Neural crest cell (in vitro differentiated cells): ENCODE results near the gene SPTBN5. TPM values are rescaled to one million over a fixed set of nuclear protein-coding genes. Genes with fewer than 3 reads are reported as not detected.

ENCODE experiments used
- DNase-seq: peaks from one replicate; pipeline ENCODE4 v3.0.0; 2021; ENCODE audit warnings: low read depth, mixed read lengths, low spot score
- H3K27ac Mint-ChIP-seq: one replicate; pipeline ENCODE4 v1.8.0; 2021; ENCODE audit warnings: mild to moderate bottlenecking, mixed read lengths; ENCODE audit not compliant: unreplicated experiment
- H3K27me3 Mint-ChIP-seq: 2 replicates; pipeline ENCODE4 v1.8.0; 2021; ENCODE audit warnings: low read depth, mild to moderate bottlenecking, mixed read lengths
- H3K36me3 Mint-ChIP-seq: 2 replicates; pipeline ENCODE4 v1.8.0; 2021; ENCODE audit warnings: low read depth, mild to moderate bottlenecking, mixed read lengths
- H3K4me1 Mint-ChIP-seq: 2 replicates; pipeline ENCODE4 v1.8.0; 2021; ENCODE audit warnings: mixed read lengths
- H3K4me3 Mint-ChIP-seq: one replicate; pipeline ENCODE4 v1.8.0; 2021; ENCODE audit warnings: mild to moderate bottlenecking, mixed read lengths
- H3K9me3 Mint-ChIP-seq: 2 replicates; pipeline ENCODE4 v1.8.0; 2021; ENCODE audit warnings: mixed read lengths
- CTCF ChIP-seq: fragments of 200-600 bp; sonication (generic); conservative IDR thresholded peaks from 2 replicates; pipeline ENCODE4 v1.5.0; 2021; ENCODE audit warnings: antibody characterized with exemption, mild to moderate bottlenecking
- total RNA-seq: library from RNA; stranded (reverse); gene quantifications from 2 replicates; pipeline ENCODE4 v1.2.1, GENCODE V29; 2021

The SPTBN5 gene
- total RNA-seq, 1 donor from 2014 or later, result 0.77 TPM

- Mint-ChIP-seq H3K4me3 (no peak overlapping the region), H3K27me3 (peaks cover 20% of the 10 kb centered on the region), H3K36me3 (no peaks in the 10 kb centered on the region), H3K27ac (no peak overlapping the region), H3K9me3 (no peaks in the 10 kb centered on the region), H3K4me1 (peaks cover 3% of the 10 kb centered on the region)
- TF ChIP-seq CTCF, result no peak
- no peak for DNase-seq
Observed at GRCh38 chr15:41886741-41887140, 7.1 kb downstream of the SPTBN5 start.

GRCh38 chr15:41885841-41886240 lies 8.0 kb downstream of the SPTBN5 start:
- H3K4me3 Mint-ChIP-seq, result no peak overlapping the region
- no peaks in the 10 kb centered on the region for H3K36me3 Mint-ChIP-seq
- DNase-seq, result no peak
- no peaks in the 10 kb centered on the region for H3K9me3 Mint-ChIP-seq
- no peak overlapping the region for H3K27ac Mint-ChIP-seq
- H3K27me3 Mint-ChIP-seq, result peaks cover 29% of the 10 kb centered on the region
- no peak for TF ChIP-seq CTCF
- H3K4me1 Mint-ChIP-seq, result peaks cover 8% of the 10 kb centered on the region

- Mint-ChIP-seq H3K4me3 (no peak overlapping the region), H3K9me3 (no peaks in the 10 kb centered on the region), H3K4me1 (peaks cover 8% of the 10 kb centered on the region), H3K27me3 (peaks cover 34% of the 10 kb centered on the region), H3K27ac (no peak overlapping the region), H3K36me3 (no peaks in the 10 kb centered on the region)
- no peak for TF ChIP-seq CTCF
- DNase-seq, result no peak
Observed at GRCh38 chr15:41885321-41885720, 8.5 kb downstream of the SPTBN5 start.

GRCh38 chr15:41884458-41884857 lies 9.4 kb downstream of the SPTBN5 start:
- H3K36me3 Mint-ChIP-seq, result no peaks in the 10 kb centered on the region
- H3K27me3 Mint-ChIP-seq, result peaks cover 34% of the 10 kb centered on the region
- H3K27ac Mint-ChIP-seq, result peak overlapping the region; percentile 31
- H3K9me3 Mint-ChIP-seq, result no peaks in the 10 kb centered on the region
- DNase-seq, result no peak
- H3K4me1 Mint-ChIP-seq, result peaks cover 8% of the 10 kb centered on the region
- H3K4me3 Mint-ChIP-seq, result no peak overlapping the region
- no peak for TF ChIP-seq CTCF

- no peak overlapping the region for H3K27ac Mint-ChIP-seq
- no peak for TF ChIP-seq CTCF
- no peaks in the 10 kb centered on the region for H3K36me3 Mint-ChIP-seq
- no peak overlapping the region for H3K4me3 Mint-ChIP-seq
- DNase-seq, result no peak
- H3K9me3 Mint-ChIP-seq, result no peaks in the 10 kb centered on the region
- peaks cover 34% of the 10 kb centered on the region for H3K27me3 Mint-ChIP-seq
- peaks cover 8% of the 10 kb centered on the region for H3K4me1 Mint-ChIP-seq
Observed at GRCh38 chr15:41883484-41883825, 10.4 kb downstream of the SPTBN5 start.
